H4 (cell line): ENCODE measurements around the gene ACSF3. TPM values are rescaled to one million over a fixed set of nuclear protein-coding genes. Genes with fewer than 3 reads are reported as not detected.

Experiments
- DNase-seq: peaks from one replicate; pipeline ENCODE4 v3.0.0-alpha.2; 2015; ENCODE audit warnings: low spot score
- total RNA-seq: library from RNA; depleted of rRNA; stranded (reverse); fragments of >200 nt; shearing (Covaris generic); gene quantifications from 2 replicates; pipeline ENCODE4 v1.2.3, GENCODE V29; 2014

ACSF3 gene
- total RNA-seq, 1 experiment from 2014 or later = 25.9 TPM

GRCh38 chr16:89145406-89146161 lies 51.9 kb downstream of the ACSF3 start:
- no peak for DNase-seq

- DNase-seq = no peak
Measured at GRCh38 chr16:89146211-89147005, 52.8 kb downstream of the ACSF3 start.

- DNase-seq = no peak
Measured at GRCh38 chr16:89147085-89147817, 53.6 kb downstream of the ACSF3 start.

- DNase-seq = no peak
Measured at GRCh38 chr16:89149386-89149785, 55.7 kb downstream of the ACSF3 start.

GRCh38 chr16:89150090-89150835 lies 56.6 kb downstream of the ACSF3 start:
- no peak for DNase-seq

GRCh38 chr16:89150981-89151380 lies 57.3 kb downstream of the ACSF3 start:
- no peak for DNase-seq

- no peak for DNase-seq
Measured at GRCh38 chr16:89152831-89153700, 59.4 kb downstream of the ACSF3 start.

GRCh38 chr16:89153848-89154271 lies 60.2 kb downstream of the ACSF3 start:
- no peak for DNase-seq

GRCh38 chr16:89154390-89155183 lies 60.9 kb downstream of the ACSF3 start:
- no peak for DNase-seq

GRCh38 chr16:89155184-89155679 lies 61.6 kb downstream of the ACSF3 start:
- DNase-seq = no peak

GRCh38 chr16:89155851-89156739 lies 62.4 kb downstream of the ACSF3 start:
- no peak for DNase-seq

- DNase-seq = no peak
Measured at GRCh38 chr16:89156740-89157645, 63.3 kb downstream of the ACSF3 start.

- no peak for DNase-seq
Measured at GRCh38 chr16:89157778-89158177, 64.1 kb downstream of the ACSF3 start.

- DNase-seq = no peak
Measured at GRCh38 chr16:89159066-89159849, 65.6 kb downstream of the ACSF3 start.

GRCh38 chr16:89159850-89160354 lies 66.2 kb downstream of the ACSF3 start:
- no peak for DNase-seq

GRCh38 chr16:89160977-89161701 lies 67.5 kb downstream of the ACSF3 start:
- DNase-seq = no peak
